Testis (tissue), 3 donors: Measurements from ENCODE around the gene POLE. TPM values are rescaled to one million over a fixed set of nuclear protein-coding genes. Genes with fewer than 3 reads are reported as not detected.

ENCODE experiments used
- DNase-seq: peaks from one replicate; pipeline ENCODE4 v3.0.0-alpha.2; 2019
- H3K27ac ChIP-seq, 2 donors: fragments of 200-600 bp; sonication (generic); one replicate each; pipeline ENCODE4 v1.5.1; 2019
- H3K27me3 ChIP-seq: fragments of 200-600 bp; sonication (generic); one replicate; pipeline ENCODE4 v1.5.1; 2019
- H3K36me3 ChIP-seq: fragments of 200-600 bp; sonication (generic); one replicate; pipeline ENCODE4 v1.5.1; 2017; ENCODE audit warnings: low read depth; ENCODE audit errors: missing control alignments
- H3K4me1 ChIP-seq: fragments of 200-600 bp; sonication (generic); one replicate; pipeline ENCODE4 v1.5.1; 2019
- H3K4me3 ChIP-seq, 2 donors: fragments of 200-600 bp; sonication (generic); one replicate each; pipeline ENCODE4 v1.5.1; 2017 to 2019
- H3K9me3 ChIP-seq: fragments of 200-600 bp; sonication (generic); one replicate; pipeline ENCODE4 v1.5.1; 2017
- CTCF ChIP-seq, 3 experiments: fragments of 450-650 bp in 2 of 3; fragments of 200-600 bp in 1 of 3; sonication (generic) in 1 of 3; IDR thresholded peaks; one replicate each; pipeline ENCODE4 v1.5.1; 2016 to 2019; ENCODE audit warnings: antibody characterized with exemption in 3 of 3, mild to moderate bottlenecking in 2 of 3, moderate library complexity in 1 of 3
- POLR2A ChIP-seq: fragments of 450-650 bp; IDR thresholded peaks from one replicate; pipeline ENCODE4 v1.6.1; 2017; ENCODE audit warnings: antibody characterized with exemption, mild to moderate bottlenecking, moderate library complexity
- WGBS, 2 donors: methylation state at CpG; one replicate each; pipeline ENCODE4 v1.1.5; 2018; 5-methylcytosine and 5-hydroxymethylcytosine counted together
- intact Hi-C: fragments of 100-400 bp; cut with DNase I; formaldehyde crosslinking; loops from one replicate; pipeline ENCODE4 v1.15.1; 2023; ENCODE audit warnings: low total_unique reads
- polyA plus RNA-seq: library from polyadenylated mRNA; stranded (reverse); fragments of 350-450 nt; fragmentation: Illumina TruSeq; extraction: RNeasy Lipid Tissue Mini Kit (QIAGEN cat#74804); gene quantifications from one replicate; pipeline ENCODE4 v1.2.3, GENCODE V29; 2014; ENCODE audit warnings: low read depth, low replicate concordance; ENCODE audit not compliant: insufficient read depth
- total RNA-seq, 2 donors: library from RNA; depleted of rRNA; stranded (reverse); fragments of >200 nt; gene quantifications; one replicate each; pipeline ENCODE4 v1.2.3, GENCODE V29; 2016

The POLE gene
- total and polyA plus RNA-seq, 3 donors from 2014 or later: 76.8 to 288 (median 123) TPM

DNA sequence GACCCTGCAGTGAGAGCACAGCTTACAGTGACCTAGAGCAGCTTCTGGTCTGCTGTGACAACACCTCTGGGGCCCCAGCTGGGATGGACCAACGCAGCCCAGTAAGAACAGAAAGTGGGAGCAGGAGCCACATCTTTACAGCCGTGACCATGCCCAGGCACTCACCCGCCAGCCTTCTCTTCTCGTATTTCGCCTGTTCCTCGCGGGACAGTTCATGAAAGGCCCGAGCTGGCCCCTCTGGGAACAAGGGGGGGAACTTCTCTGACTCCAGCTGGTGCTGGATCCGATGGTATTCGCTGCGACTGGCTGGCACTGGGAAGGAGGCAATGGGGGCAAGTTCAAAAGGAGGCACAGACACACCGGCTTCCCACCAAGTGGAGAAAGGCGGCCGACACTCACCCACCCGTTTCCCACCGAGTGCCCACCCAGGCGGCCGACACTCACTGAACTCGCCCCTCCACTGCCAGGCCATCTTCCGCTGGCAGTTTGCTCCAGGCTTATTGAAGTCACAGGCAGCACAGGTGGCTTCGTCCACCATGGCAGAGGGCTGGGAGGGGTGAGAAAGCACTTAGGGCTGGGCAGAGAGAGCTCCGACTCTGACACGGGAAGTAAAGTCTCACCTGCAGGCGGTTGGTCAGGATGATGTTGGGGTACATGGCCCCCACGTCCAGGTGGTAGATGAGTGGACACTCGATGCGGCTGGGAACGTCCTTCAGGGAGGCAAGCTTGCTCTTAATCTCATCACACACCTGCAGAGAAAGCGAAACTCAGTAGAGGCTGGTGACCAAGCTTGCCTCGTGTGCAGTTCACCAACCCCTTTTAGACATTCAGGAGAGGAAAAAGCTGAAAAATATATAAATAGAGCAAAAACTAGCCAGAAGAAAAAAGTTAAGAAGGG lies 18.7 kb downstream of the POLE start:
- TF ChIP-seq CTCF (IDR thresholded peaks at IDR 0.05) (no peak), POLR2A (no peak)
- 91 to 96% methylated on average over 30 of the region's 30 CpGs for WGBS, 2 donors

DNA sequence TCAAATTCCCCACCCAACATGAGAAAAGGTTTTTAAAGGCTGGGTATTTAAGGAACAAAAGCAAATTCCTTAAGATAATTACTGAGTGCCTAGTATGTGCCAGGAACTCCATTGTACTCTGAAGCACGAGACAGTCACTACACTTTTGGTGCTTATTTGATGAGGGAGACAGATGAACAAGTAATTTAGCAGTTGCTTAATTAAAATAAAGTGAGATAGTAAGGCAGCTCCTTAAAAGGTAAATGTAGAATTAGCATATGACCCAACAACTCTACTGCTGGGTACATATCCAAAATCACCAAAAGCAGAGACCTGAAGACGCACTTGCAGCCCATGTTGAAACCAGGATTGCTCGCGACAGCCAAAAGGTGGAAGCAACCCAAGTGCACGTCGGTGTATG lies 21.3 kb downstream of the POLE start:
- no peaks in the 10 kb centered on the region for H3K27me3 ChIP-seq
- no peaks in the 10 kb centered on the region for H3K4me1 ChIP-seq
- H3K36me3 ChIP-seq: no peaks in the 10 kb centered on the region
- H3K27ac ChIP-seq: no peak overlapping the region
- TF ChIP-seq POLR2A (no peak), CTCF (IDR thresholded peaks at IDR 0.05) (no peak)
- H3K4me3 ChIP-seq: no peak overlapping the region
- intact Hi-C loops: no loop called here
- H3K9me3 ChIP-seq: no peaks in the 10 kb centered on the region
- 90 to 97% methylated on average over 6 of the region's 6 CpGs for WGBS, 2 donors
- no peak for DNase-seq

More for the DNA sequence above, 18.7 kb downstream of the POLE start:
- DNase-seq: no peak
- no peak overlapping the region for H3K27ac ChIP-seq
- no peaks in the 10 kb centered on the region for H3K36me3 ChIP-seq
- intact Hi-C loops: no loop called here
- no peaks in the 10 kb centered on the region for H3K9me3 ChIP-seq
- no peaks in the 10 kb centered on the region for H3K4me1 ChIP-seq
- no peak overlapping the region for H3K4me3 ChIP-seq
- no peaks in the 10 kb centered on the region for H3K27me3 ChIP-seq

- TF ChIP-seq CTCF (IDR thresholded peaks at IDR 0.05): no peak
- TF ChIP-seq POLR2A: no peak
- Histone ChIP-seq H3K36me3 (no peaks in the 10 kb centered on the region), H3K27ac (no peak overlapping the region), H3K4me1 (no peaks in the 10 kb centered on the region), H3K9me3 (no peaks in the 10 kb centered on the region), H3K27me3 (no peaks in the 10 kb centered on the region), H3K4me3 (no peak overlapping the region)
- intact Hi-C loops: no loop called here
- DNase-seq: no peak
- WGBS, 2 donors: 90 to 97% methylated on average over 13 of the region's 13 CpGs
These were observed 22.0 kb downstream of the POLE start for GRCh38 chr12:132665149-132665491.

- DNase-seq: no peak
- WGBS, 2 donors: 93 to 96% methylated on average over 21 of the region's 21 CpGs
- H3K36me3 ChIP-seq: no peaks in the 10 kb centered on the region
- no peaks in the 10 kb centered on the region for H3K9me3 ChIP-seq
- intact Hi-C loops: no loop called here
- no peak overlapping the region for H3K27ac ChIP-seq
- H3K4me3 ChIP-seq: no peak overlapping the region
- no peaks in the 10 kb centered on the region for H3K27me3 ChIP-seq
- no peaks in the 10 kb centered on the region for H3K4me1 ChIP-seq
- TF ChIP-seq POLR2A: no peak
- TF ChIP-seq CTCF (IDR thresholded peaks at IDR 0.05): no peak
These were observed 22.7 kb downstream of the POLE start for GRCh38 chr12:132664206-132665148.
